MCF 10A (cell line): ENCODE measurements around the gene TMEM171. TPM values are rescaled to one million over a fixed set of nuclear protein-coding genes. Genes with fewer than 3 reads are reported as not detected.

Experiments used
- BruUV-seq: library from RNA; stranded (reverse); fragments of 400-500 nt; replicated peaks from 2 replicates; lab custom pipeline; 2021; lab: Mats Ljungman, UMichigan
- CTCF ChIA-PET: fragments of 300-600 bp; sonication (Branson Sonifier 250); formaldehyde crosslinking; extraction: SDS; loops from one replicate; lab custom pipeline; 2021; ENCODE audit warnings: antibody characterized with exemption, inconsistent platforms; lab: Yijun Ruan, JAX
- POLR2A ChIA-PET: fragments of 300-600, 350-650 bp; sonication (Branson Sonifier 250); formaldehyde crosslinking; extraction: SDS; loops from one replicate; lab custom pipeline; 2020; ENCODE audit warnings: antibody characterized with exemption, inconsistent platforms; lab: Yijun Ruan, JAX
- DNase-seq: peaks from one replicate; pipeline ENCODE4 v3.0.0-alpha.2; 2018; ENCODE audit not compliant: unreplicated experiment
- H3K27ac Mint-ChIP-seq: one replicate; pipeline ENCODE4 v1.8.0; 2022; ENCODE audit warnings: mild to moderate bottlenecking, low read depth, mixed read lengths; ENCODE audit not compliant: unreplicated experiment
- H3K27me3 Mint-ChIP-seq: one replicate; pipeline ENCODE4 v1.8.0; 2022; ENCODE audit warnings: mixed read lengths; ENCODE audit not compliant: insufficient read depth, unreplicated experiment
- H3K36me3 Mint-ChIP-seq: one replicate; pipeline ENCODE4 v1.8.0; 2022; ENCODE audit warnings: mild to moderate bottlenecking, moderate library complexity, mixed read lengths; ENCODE audit not compliant: insufficient read depth, unreplicated experiment
- H3K4me1 Mint-ChIP-seq: one replicate; pipeline ENCODE4 v1.8.0; 2022; ENCODE audit warnings: mixed read lengths; ENCODE audit not compliant: insufficient read depth, unreplicated experiment
- H3K4me3 Mint-ChIP-seq: one replicate; pipeline ENCODE4 v1.8.0; 2022; ENCODE audit warnings: mild to moderate bottlenecking, moderate library complexity, mixed read lengths; ENCODE audit not compliant: unreplicated experiment
- H3K9me3 Mint-ChIP-seq: one replicate; pipeline ENCODE4 v1.8.0; 2022; ENCODE audit warnings: mixed read lengths; ENCODE audit not compliant: unreplicated experiment
- intact Hi-C: fragments of 100-400 bp; cut with micrococcal nuclease; formaldehyde crosslinking; loops from 2 replicates; pipeline ENCODE4 v1.14.1; 2022
- total RNA-seq: library from RNA; stranded (reverse); gene quantifications from 2 replicates; pipeline ENCODE4 v1.2.3, GENCODE V29; 2022
- TF ChIP-seq, protein P1 (sequence below): fragments of 200-600 bp; IDR thresholded peaks from one replicate; pipeline ENCODE4 v1.8.0; 2022; ENCODE audit warnings: antibody characterized with exemption, mild to moderate bottlenecking; ENCODE audit not compliant: unreplicated experiment

Gene TMEM171
- total RNA-seq, 1 experiment from 2014 or later: 0.75 TPM

DNA sequence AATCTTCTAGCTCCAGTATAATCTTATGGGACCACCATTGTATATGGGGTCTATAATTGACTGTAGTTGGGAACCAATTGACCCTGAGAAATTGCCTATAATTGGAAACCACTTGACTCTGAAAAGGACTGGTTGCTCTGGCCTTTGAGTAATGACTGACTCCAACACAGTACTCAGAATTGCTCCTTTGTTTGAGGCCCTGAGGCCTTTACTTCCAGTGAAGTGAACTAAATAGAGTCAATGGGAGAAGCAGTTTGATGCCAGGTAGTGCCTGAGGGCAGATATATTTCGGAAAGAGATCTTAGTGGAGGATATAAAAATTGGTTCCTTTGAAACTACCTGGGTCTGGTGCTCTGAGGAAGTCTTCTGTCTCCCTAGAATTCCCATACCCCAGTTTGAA lies 16.0 kb upstream of the TMEM171 start:
- Mint-ChIP-seq H3K27ac (no peak overlapping the region), H3K27me3 (no peaks in the 10 kb centered on the region), H3K4me3 (no peak overlapping the region), H3K9me3 (peaks cover 7% of the 10 kb centered on the region), H3K36me3 (no peaks in the 10 kb centered on the region), H3K4me1 (no peaks in the 10 kb centered on the region)
- intact Hi-C loops: no loop called here
- ChIA-PET POLR2A (no interaction called here), CTCF (interaction anchor here (0.6 kb wide), 1 partner anchor 170 kb away, joined by 3 read pairs; no protein-coding TSS in a partner anchor)
- no peak for DNase-seq
- TF ChIP-seq, protein P1, sequence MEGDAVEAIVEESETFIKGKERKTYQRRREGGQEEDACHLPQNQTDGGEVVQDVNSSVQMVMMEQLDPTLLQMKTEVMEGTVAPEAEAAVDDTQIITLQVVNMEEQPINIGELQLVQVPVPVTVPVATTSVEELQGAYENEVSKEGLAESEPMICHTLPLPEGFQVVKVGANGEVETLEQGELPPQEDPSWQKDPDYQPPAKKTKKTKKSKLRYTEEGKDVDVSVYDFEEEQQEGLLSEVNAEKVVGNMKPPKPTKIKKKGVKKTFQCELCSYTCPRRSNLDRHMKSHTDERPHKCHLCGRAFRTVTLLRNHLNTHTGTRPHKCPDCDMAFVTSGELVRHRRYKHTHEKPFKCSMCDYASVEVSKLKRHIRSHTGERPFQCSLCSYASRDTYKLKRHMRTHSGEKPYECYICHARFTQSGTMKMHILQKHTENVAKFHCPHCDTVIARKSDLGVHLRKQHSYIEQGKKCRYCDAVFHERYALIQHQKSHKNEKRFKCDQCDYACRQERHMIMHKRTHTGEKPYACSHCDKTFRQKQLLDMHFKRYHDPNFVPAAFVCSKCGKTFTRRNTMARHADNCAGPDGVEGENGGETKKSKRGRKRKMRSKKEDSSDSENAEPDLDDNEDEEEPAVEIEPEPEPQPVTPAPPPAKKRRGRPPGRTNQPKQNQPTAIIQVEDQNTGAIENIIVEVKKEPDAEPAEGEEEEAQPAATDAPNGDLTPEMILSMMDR: no peak
- no TSS peak for BruUV-seq

DNA sequence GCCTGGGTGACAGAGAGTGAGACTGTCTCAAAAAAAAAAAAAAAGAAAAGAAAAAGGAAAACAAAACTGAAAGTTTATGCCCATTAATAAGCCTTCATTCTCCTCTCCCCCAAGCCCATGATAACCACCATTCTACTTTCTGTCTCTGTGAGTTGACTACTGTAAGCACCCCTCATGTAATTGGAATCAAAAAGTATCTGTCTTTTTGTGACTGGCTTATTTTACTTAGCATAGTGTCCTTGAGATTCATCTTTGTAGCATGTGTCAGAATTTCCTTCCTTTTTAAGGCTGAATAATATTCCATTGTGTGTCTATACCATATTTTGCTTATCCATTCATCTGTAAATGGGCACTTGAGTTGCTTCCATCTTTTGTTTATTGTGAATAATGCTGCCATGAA lies 14.0 kb upstream of the TMEM171 start:
- POLR2A ChIA-PET: no interaction called here
- peaks cover 14% of the 10 kb centered on the region for H3K9me3 Mint-ChIP-seq
- no peaks in the 10 kb centered on the region for H3K27me3 Mint-ChIP-seq
- H3K4me3 Mint-ChIP-seq: no peak overlapping the region
- intact Hi-C loops: no loop called here
- no peak for DNase-seq
- BruUV-seq: no TSS peak
- TF ChIP-seq, protein P1: no peak
- H3K4me1 Mint-ChIP-seq: no peaks in the 10 kb centered on the region
- H3K27ac Mint-ChIP-seq: no peak overlapping the region
- CTCF ChIA-PET: no interaction called here
- no peaks in the 10 kb centered on the region for H3K36me3 Mint-ChIP-seq

- no peak for DNase-seq
- Mint-ChIP-seq H3K4me3 (no peak overlapping the region), H3K36me3 (no peaks in the 10 kb centered on the region), H3K4me1 (peaks cover 4% of the 10 kb centered on the region), H3K9me3 (peaks cover 21% of the 10 kb centered on the region), H3K27ac (no peak overlapping the region), H3K27me3 (no peaks in the 10 kb centered on the region)
- no TSS peak for BruUV-seq
- ChIA-PET POLR2A (interaction anchor here (0.7 to 1.3 kb wide), 2 partner anchors 13 to 144 kb away, joined by 3 to 4 read pairs; no protein-coding TSS in a partner anchor), CTCF (interaction anchor here (0.6 to 1.0 kb wide), 3 partner anchors 31 to 91 kb away, joined by 3 to 4 read pairs (median 3); no protein-coding TSS in a partner anchor)
- intact Hi-C loops: no loop called here
- TF ChIP-seq, protein P1: no peak
These were observed 10.2 kb upstream of the TMEM171 start for GRCh38 chr5:73110190-73110589.

- TF ChIP-seq, protein P1: no peak
- Mint-ChIP-seq H3K27me3 (no peaks in the 10 kb centered on the region), H3K36me3 (no peaks in the 10 kb centered on the region), H3K9me3 (peaks cover 21% of the 10 kb centered on the region), H3K27ac (no peak overlapping the region), H3K4me3 (no peak overlapping the region), H3K4me1 (peaks cover 14% of the 10 kb centered on the region)
- no peak for DNase-seq
- BruUV-seq: no TSS peak
- ChIA-PET POLR2A (interaction anchor here (0.9 to 1.7 kb wide), 3 partner anchors 9 to 16 kb away, joined by 3 to 4 read pairs (median 4); partner anchors contain the start of gene TMEM171), CTCF (interaction anchor here (0.7 kb wide), 1 partner anchor 104 kb away, joined by 4 read pairs; no protein-coding TSS in a partner anchor)
- intact Hi-C loops: no loop called here
These were observed 8.8 kb upstream of the TMEM171 start for GRCh38 chr5:73111536-73111935.
